ENCODE results near the gene EPHA1.
"Not testable (repeated sequence)": the region's sequence is repeated elsewhere in the genome, so short reads cannot be mapped to it uniquely, and the experiment has no call there.

The EPHA1 gene

GRCh38 chr7:143419880-143420279 is 11.2 kb upstream of the EPHA1 start:
- no peak overlapping the region for H3K4me3 ChIP-seq (ENCODE audit: low read depth, low read length)
- no peak for TF ChIP-seq CTCF (IDR thresholded peaks at IDR 0.05; ENCODE audit: low read depth, low read length, missing control alignments)
- no peak for DNase-seq (ENCODE audit: low read depth)

- no peak for TF ChIP-seq CTCF (IDR thresholded peaks at IDR 0.05; ENCODE audit: low read depth, low read length, missing control alignments)
- no peak for DNase-seq (ENCODE audit: low read depth)
- H3K4me3 ChIP-seq (ENCODE audit: low read depth, low read length): no peak overlapping the region
Measured at GRCh38 chr7:143418681-143419458, 10.2 kb upstream of the EPHA1 start.

- DNase-seq (ENCODE audit: low read depth): no peak
- TF ChIP-seq CTCF (IDR thresholded peaks at IDR 0.05; ENCODE audit: low read depth, low read length, missing control alignments): no peak
- no peak overlapping the region for H3K4me3 ChIP-seq (ENCODE audit: low read depth, low read length)
Measured at GRCh38 chr7:143417734-143418383, 9.2 kb upstream of the EPHA1 start.

- peak; percentile 55 for TF ChIP-seq CTCF (IDR thresholded peaks at IDR 0.05; ENCODE audit: low read depth, low read length, missing control alignments)
- no peak for DNase-seq (ENCODE audit: low read depth)
- H3K4me3 ChIP-seq (ENCODE audit: low read depth, low read length): no peak overlapping the region
Measured at GRCh38 chr7:143416565-143417149, 8.0 kb upstream of the EPHA1 start.

GRCh38 chr7:143415742-143416397 is 7.2 kb upstream of the EPHA1 start:
- no peak overlapping the region for H3K4me3 ChIP-seq (ENCODE audit: low read depth, low read length)
- no peak for DNase-seq (ENCODE audit: low read depth)
- TF ChIP-seq CTCF (IDR thresholded peaks at IDR 0.05; ENCODE audit: low read depth, low read length, missing control alignments): no peak

- not testable (repeated sequence) for DNase-seq (ENCODE audit: low read depth); H3K4me3 ChIP-seq (ENCODE audit: low read depth, low read length)
Measured at GRCh38 chr7:143415209-143415608, 6.6 kb upstream of the EPHA1 start.

GRCh38 chr7:143413123-143413522 is 4.5 kb upstream of the EPHA1 start:
- DNase-seq (ENCODE audit: low read depth): no peak
- H3K4me3 ChIP-seq (ENCODE audit: low read depth, low read length): no peak overlapping the region
- TF ChIP-seq CTCF (IDR thresholded peaks at IDR 0.05; ENCODE audit: low read depth, low read length, missing control alignments): no peak
